Retina (tissue), 1 donor: Measurements from ENCODE around the gene ANKS1B.

ENCODE experiments used
- DNase-seq: peaks from one replicate; pipeline ENCODE4 v3.0.0-alpha.2; 2016

The ANKS1B gene

GRCh38 chr12:99436584-99436983, 548.2 kb downstream of the ANKS1B start:
- no peak for DNase-seq

- DNase-seq: no peak
Observed at GRCh38 chr12:99435095-99435791, 549.5 kb downstream of the ANKS1B start.

GRCh38 chr12:99433155-99433554, 551.6 kb downstream of the ANKS1B start:
- no peak for DNase-seq

- DNase-seq: no peak
Observed at GRCh38 chr12:99431203-99431602, 553.5 kb downstream of the ANKS1B start.

- no peak for DNase-seq
Observed at GRCh38 chr12:99427104-99427503, 557.6 kb downstream of the ANKS1B start.

GRCh38 chr12:99418379-99418778, 566.4 kb downstream of the ANKS1B start:
- no peak for DNase-seq

GRCh38 chr12:99413751-99414150, 571.0 kb downstream of the ANKS1B start:
- no peak for DNase-seq

- no peak for DNase-seq
Observed at GRCh38 chr12:99393763-99394162, 591.0 kb downstream of the ANKS1B start.

- DNase-seq: no peak
Observed at GRCh38 chr12:99392091-99392850, 592.5 kb downstream of the ANKS1B start.

GRCh38 chr12:99390707-99391106, 594.0 kb downstream of the ANKS1B start:
- DNase-seq: no peak

- DNase-seq: no peak
Observed at GRCh38 chr12:99389751-99390150, 595.0 kb downstream of the ANKS1B start.

GRCh38 chr12:99388671-99389195, 596.0 kb downstream of the ANKS1B start:
- DNase-seq: no peak

- no peak for DNase-seq
Observed at GRCh38 chr12:99387661-99388060, 597.1 kb downstream of the ANKS1B start.

GRCh38 chr12:99386907-99387306, 597.8 kb downstream of the ANKS1B start:
- no peak for DNase-seq

- DNase-seq: no peak
Observed at GRCh38 chr12:99383258-99383657, 601.5 kb downstream of the ANKS1B start.

GRCh38 chr12:99381992-99382391, 602.7 kb downstream of the ANKS1B start:
- DNase-seq: no peak

GRCh38 chr12:99380701-99381100, 604.0 kb downstream of the ANKS1B start:
- DNase-seq: no peak

GRCh38 chr12:99374023-99374422, 610.7 kb downstream of the ANKS1B start:
- no peak for DNase-seq

GRCh38 chr12:99372257-99372920, 612.3 kb downstream of the ANKS1B start:
- no peak for DNase-seq

GRCh38 chr12:99370421-99371138, 614.2 kb downstream of the ANKS1B start:
- DNase-seq: no peak

GRCh38 chr12:99367181-99367580, 617.6 kb downstream of the ANKS1B start:
- DNase-seq: no peak

- DNase-seq: no peak
Observed at GRCh38 chr12:99352269-99352668, 632.5 kb downstream of the ANKS1B start.

- no peak for DNase-seq
Observed at GRCh38 chr12:99343960-99344359, 640.8 kb downstream of the ANKS1B start.
